Measurements from ENCODE around the gene TCN2.
"Not testable (repeated sequence)": the region's sequence is repeated elsewhere in the genome, so short reads cannot be mapped to it uniquely, and the experiment has no call there.

TCN2 gene

GRCh38 chr22:30614879-30615278 lies 7.9 kb downstream of the TCN2 start:
- DNase-seq (ENCODE audit: low read depth), result no peak
- TF ChIP-seq, protein P1, sequence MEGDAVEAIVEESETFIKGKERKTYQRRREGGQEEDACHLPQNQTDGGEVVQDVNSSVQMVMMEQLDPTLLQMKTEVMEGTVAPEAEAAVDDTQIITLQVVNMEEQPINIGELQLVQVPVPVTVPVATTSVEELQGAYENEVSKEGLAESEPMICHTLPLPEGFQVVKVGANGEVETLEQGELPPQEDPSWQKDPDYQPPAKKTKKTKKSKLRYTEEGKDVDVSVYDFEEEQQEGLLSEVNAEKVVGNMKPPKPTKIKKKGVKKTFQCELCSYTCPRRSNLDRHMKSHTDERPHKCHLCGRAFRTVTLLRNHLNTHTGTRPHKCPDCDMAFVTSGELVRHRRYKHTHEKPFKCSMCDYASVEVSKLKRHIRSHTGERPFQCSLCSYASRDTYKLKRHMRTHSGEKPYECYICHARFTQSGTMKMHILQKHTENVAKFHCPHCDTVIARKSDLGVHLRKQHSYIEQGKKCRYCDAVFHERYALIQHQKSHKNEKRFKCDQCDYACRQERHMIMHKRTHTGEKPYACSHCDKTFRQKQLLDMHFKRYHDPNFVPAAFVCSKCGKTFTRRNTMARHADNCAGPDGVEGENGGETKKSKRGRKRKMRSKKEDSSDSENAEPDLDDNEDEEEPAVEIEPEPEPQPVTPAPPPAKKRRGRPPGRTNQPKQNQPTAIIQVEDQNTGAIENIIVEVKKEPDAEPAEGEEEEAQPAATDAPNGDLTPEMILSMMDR (IDR thresholded peaks at IDR 0.05; ENCODE audit: control insufficient read depth, insufficient read depth, low read depth, low read length, missing control alignments), result no peak
- H3K4me3 ChIP-seq (ENCODE audit: control insufficient read depth, low read depth, low read length), result no peak overlapping the region

GRCh38 chr22:30615543-30615954 lies 8.6 kb downstream of the TCN2 start:
- no peak overlapping the region for H3K4me3 ChIP-seq (ENCODE audit: control insufficient read depth, low read depth, low read length)
- no peak for DNase-seq (ENCODE audit: low read depth)
- TF ChIP-seq, protein P1 (IDR thresholded peaks at IDR 0.05; ENCODE audit: control insufficient read depth, insufficient read depth, low read depth, low read length, missing control alignments), result no peak

DNA sequence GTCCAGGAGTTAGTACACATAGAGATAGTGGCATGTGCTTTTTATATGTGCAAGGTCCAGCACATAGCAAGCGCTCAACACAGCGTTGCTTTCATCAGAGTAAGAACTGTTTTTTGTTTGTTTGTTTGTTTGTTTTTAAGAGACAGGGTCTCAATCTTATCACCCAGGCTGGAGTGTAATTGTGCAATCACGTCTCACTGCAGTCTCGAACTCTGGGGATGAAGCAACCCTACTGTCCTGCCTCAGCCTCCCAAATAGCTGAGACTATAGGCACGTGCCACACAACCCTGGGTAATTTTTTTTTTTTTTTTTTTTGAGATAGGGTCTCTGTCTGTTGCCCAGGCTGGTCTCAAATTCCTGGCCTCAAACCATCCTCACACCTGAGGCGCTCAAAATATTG lies 10.8 kb downstream of the TCN2 start:
- no peak for DNase-seq (ENCODE audit: low read depth)

DNA sequence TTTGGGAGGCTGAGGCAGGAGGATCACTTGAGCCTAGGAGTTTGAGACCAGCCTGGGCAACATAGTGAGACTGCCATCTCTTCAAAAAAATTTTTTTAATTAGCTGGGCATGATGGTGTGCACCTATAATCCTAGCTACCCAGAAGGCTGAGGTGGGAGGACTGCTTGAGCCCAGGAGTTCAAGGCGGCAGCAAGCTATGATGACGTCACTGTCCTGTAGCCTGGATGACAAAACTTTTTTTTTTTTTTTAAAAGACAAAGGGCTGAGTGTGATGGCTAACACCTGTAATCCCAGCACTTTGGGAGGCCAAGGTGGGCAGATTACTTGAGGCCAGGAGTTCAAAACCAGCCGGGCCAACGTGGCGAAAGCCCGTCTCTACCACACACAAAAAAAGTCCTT lies 12.9 kb downstream of the TCN2 start:
- not testable (repeated sequence) for DNase-seq (ENCODE audit: low read depth); H3K4me3 ChIP-seq (ENCODE audit: control insufficient read depth, low read depth, low read length)

More for the DNA sequence above, 10.8 kb downstream of the TCN2 start:
- TF ChIP-seq, protein P1 (IDR thresholded peaks at IDR 0.05; ENCODE audit: control insufficient read depth, insufficient read depth, low read depth, low read length, missing control alignments), result no peak
- no peak overlapping the region for H3K4me3 ChIP-seq (ENCODE audit: control insufficient read depth, low read depth, low read length)

DNA sequence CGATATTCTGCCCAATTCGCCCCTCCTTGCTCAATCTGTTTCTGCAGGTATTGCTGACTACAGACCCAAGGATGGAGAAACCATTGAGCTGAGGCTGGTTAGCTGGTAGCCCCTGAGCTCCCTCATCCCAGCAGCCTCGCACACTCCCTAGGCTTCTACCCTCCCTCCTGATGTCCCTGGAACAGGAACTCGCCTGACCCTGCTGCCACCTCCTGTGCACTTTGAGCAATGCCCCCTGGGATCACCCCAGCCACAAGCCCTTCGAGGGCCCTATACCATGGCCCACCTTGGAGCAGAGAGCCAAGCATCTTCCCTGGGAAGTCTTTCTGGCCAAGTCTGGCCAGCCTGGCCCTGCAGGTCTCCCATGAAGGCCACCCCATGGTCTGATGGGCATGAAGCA lies 19.4 kb downstream of the TCN2 start:
- TF ChIP-seq, protein P1 (IDR thresholded peaks at IDR 0.05; ENCODE audit: control insufficient read depth, insufficient read depth, low read depth, low read length, missing control alignments), result no peak
- no peak for DNase-seq (ENCODE audit: low read depth)

DNA sequence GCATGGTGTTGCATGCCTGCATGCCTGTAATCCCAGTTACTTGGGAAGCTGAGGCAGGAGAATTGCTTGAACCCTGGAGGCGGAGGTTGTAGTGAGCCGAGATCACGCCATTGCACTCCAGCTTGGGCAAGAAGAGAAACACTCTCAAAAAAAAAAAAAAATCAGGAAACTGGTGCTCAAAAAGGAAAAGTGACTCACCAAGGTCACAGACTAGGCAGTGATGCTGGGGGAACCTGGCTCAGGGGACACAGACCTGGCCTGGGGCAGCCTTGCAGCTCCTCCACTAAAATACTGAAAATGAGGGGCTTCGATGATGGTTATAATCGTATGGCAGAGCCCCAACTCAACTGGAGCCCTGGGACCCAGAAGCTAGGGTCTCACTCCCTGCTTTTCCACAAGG lies 20.5 kb downstream of the TCN2 start:
- TF ChIP-seq, protein P1 (IDR thresholded peaks at IDR 0.05; ENCODE audit: control insufficient read depth, insufficient read depth, low read depth, low read length, missing control alignments), result no peak
- no peak overlapping the region for H3K4me3 ChIP-seq (ENCODE audit: control insufficient read depth, low read depth, low read length)
- DNase-seq (ENCODE audit: low read depth), result no peak

More for the DNA sequence above, 19.4 kb downstream of the TCN2 start:
- H3K4me3 ChIP-seq (ENCODE audit: control insufficient read depth, low read depth, low read length), result no peak overlapping the region

DNA sequence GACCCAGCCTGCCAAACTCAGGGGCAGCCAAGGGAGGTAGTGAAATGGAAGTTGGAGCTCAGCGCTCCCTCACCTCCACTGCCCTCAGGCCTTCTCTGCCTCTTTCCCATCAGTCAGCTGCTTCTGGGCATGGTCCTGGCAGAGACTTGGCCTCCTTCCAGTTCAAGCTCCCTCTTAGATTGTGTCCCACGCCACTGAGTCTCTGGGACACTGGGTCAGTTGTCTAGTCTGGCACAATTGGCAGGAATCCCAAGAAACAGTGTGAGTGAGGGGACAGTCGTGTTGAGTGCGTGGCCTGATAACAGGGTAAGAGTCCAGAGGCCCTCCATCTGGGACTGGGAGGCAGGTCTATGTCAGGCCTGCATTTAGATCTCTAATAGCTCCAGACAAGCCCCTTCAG lies 21.5 kb downstream of the TCN2 start:
- H3K4me3 ChIP-seq (ENCODE audit: control insufficient read depth, low read depth, low read length), result no peak overlapping the region
- no peak for DNase-seq (ENCODE audit: low read depth)
- TF ChIP-seq, protein P1 (IDR thresholded peaks at IDR 0.05; ENCODE audit: control insufficient read depth, insufficient read depth, low read depth, low read length, missing control alignments), result no peak

DNA sequence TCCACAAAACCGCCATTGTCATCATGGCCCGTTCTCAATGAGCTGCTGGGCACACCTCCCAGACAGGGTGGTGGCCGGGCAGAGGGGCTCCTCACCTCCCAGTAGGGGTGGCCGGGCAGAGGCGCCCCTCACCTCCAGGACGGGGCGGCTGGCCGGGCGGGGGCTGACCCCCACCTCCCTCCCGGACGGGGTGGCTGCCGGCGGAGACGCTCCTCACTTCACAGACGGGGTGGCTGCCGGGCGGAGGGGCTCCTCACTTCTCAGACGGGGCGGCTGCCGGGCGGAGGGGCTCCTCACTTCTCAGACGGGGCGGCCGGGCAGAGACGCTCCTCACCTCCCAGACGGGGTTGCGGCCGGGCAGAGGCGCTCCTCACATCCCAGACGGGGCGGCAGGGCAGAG lies 24.5 kb downstream of the TCN2 start:
- H3K4me3 ChIP-seq (ENCODE audit: control insufficient read depth, low read depth, low read length); DNase-seq (ENCODE audit: low read depth): not testable (repeated sequence)
